Measurements from ENCODE around the gene IMPDH1. TPM values are rescaled to one million over a fixed set of nuclear protein-coding genes. Genes with fewer than 3 reads are reported as not detected.

The IMPDH1 gene
- total and polyA plus RNA-seq, 3 donors from 2014 or later: 32.3 to 64.5 (median 48.3) TPM

- Histone ChIP-seq H3K4me1 (peaks cover 13% of the 10 kb centered on the region), H3K27ac (no peak overlapping the region), H3K9me3 (no peaks in the 10 kb centered on the region), H3K36me3 (ENCODE audit: low read depth, missing control alignments) (no peaks in the 10 kb centered on the region), H3K27me3 (no peaks in the 10 kb centered on the region), H3K4me3 (no peak overlapping the region)
- DNase-seq: no peak
- 77 to 88% methylated on average over 5 of the region's 5 CpGs for WGBS, 2 donors
- intact Hi-C loops (cut with DNase I; ENCODE audit: low total_unique reads): no loop called here
- TF ChIP-seq POLR2A (IDR thresholded peaks at IDR 0.05) (no peak), CTCF (IDR thresholded peaks at IDR 0.05) (no peak)
Observed at GRCh38 chr7:128344431-128344774, 65.4 kb downstream of the IMPDH1 start.

DNA sequence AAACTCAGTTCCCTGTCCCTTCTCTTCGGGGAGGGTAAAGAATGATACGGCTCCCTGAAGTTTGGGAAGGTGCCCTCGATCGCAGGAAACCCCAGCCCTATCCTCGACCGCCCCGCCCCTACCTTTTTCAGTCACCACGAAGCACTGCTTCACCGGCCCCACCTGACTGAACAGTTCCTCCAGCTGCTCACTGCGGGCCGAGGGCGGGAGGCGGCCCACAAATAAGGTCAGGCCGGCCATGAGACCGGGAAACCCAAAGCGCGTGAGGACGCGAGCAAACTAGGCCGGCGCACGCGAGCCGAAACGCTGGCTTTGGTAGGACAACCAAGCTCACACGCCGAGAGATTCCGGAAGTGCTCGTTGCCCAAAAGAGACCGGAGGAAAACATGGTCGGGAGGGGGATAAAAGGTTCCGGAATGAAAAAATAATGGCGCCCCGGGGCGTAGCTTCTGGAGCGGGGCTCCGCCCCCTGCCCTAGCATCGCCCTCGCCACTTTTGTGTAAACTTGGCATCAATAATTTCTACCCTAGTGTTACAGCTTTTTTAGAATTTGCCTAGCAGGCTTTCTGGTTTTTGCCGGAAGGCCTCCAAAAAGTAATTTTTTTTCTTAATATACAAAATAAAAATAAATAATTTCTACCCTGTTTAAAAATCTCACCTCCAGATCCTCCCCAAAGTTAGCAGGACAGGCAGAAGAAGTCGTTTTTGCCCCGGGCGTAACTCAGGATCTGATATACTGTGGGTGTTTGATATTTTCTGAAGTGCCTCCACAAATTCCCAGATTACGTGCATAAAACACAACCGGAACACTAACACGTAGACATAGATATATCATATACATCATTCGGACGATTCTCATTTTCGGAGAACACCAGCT lies 66.0 kb downstream of the IMPDH1 start, which contains the start of gene RBM28:
RBM28 (minus strand) TSS at position 355 of the 877 bp plus-strand sequence; CDS start at position 240, 115 bp downstream.
- H3K9me3 ChIP-seq: no peaks in the 10 kb centered on the region
- peak within 1 kb of the TSS; percentile 3 to 83 for H3K27ac ChIP-seq
- H3K4me3 ChIP-seq: peak within 1 kb of the TSS; percentile 69 to 91
- no peaks in the 10 kb centered on the region for H3K27me3 ChIP-seq
- 10% methylated on average over 40 to 49 of the region's 49 CpGs for WGBS, 2 donors
- H3K36me3 ChIP-seq (ENCODE audit: low read depth, missing control alignments): no peaks in the 10 kb centered on the region
- intact Hi-C loops (cut with DNase I; ENCODE audit: low total_unique reads): no loop called here
- DNase-seq: peak; percentile 90
- H3K4me1 ChIP-seq: peaks cover 13% of the 10 kb centered on the region
- TF ChIP-seq POLR2A (IDR thresholded peaks at IDR 0.05): no peak
- TF ChIP-seq CTCF (IDR thresholded peaks at IDR 0.05): no peak

Small RNAs within 50 kb of the gene (small RNA-seq; reads per million reads assigned to genes)
- gene AC010655.1 (0 reads per million in 2 donors), gene RNU7-27P (0 reads per million in 2 donors), gene RNU7-54P (0 reads per million in 2 donors)

Other genes starting within 250 kb of the IMPDH1 start
- gene LEP, start 168.7 kb downstream of the IMPDH1 start, total RNA-seq: under 1 TPM; 0.31 to 0.55 TPM
- gene LEP, start 168.7 kb downstream of the IMPDH1 start, polyA plus RNA-seq (ENCODE audit: insufficient read depth, low read depth, low replicate concordance): 0.46 TPM
- 10 to 100 TPM; 54.5 to 58.3 TPM for gene RBM28, start 66.1 kb downstream of the IMPDH1 start, total RNA-seq
- 25.7 TPM for gene RBM28, start 66.1 kb downstream of the IMPDH1 start, polyA plus RNA-seq (ENCODE audit: insufficient read depth, low read depth, low replicate concordance)
- 1 to 10 TPM in 1 of 2 donors, under 1 TPM in 1; 0.16 to 1.1 TPM for gene PRRT4, start 48.3 kb downstream of the IMPDH1 start, total RNA-seq
- gene PRRT4, start 48.3 kb downstream of the IMPDH1 start, polyA plus RNA-seq (ENCODE audit: insufficient read depth, low read depth, low replicate concordance): 1.1 TPM
- gene HILPDA, start 45.9 kb upstream of the IMPDH1 start, total RNA-seq: 10 to 100 TPM; 34.3 to 44.8 TPM
- 31.4 TPM for gene HILPDA, start 45.9 kb upstream of the IMPDH1 start, polyA plus RNA-seq (ENCODE audit: insufficient read depth, low read depth, low replicate concordance)
- 10 to 100 TPM; 26.7 to 27.1 TPM for gene METTL2B, start 66.8 kb upstream of the IMPDH1 start, total RNA-seq
- gene METTL2B, start 66.8 kb upstream of the IMPDH1 start, polyA plus RNA-seq (ENCODE audit: insufficient read depth, low read depth, low replicate concordance): 20.0 TPM

All from testis (tissue), 3 donors.